ENCODE results near the gene EFEMP2. TPM values are rescaled to one million over a fixed set of nuclear protein-coding genes. Genes with fewer than 3 reads are reported as not detected.

Gene EFEMP2
- total RNA-seq, 1 experiment from 2014 or later = 26.2 TPM

DNA sequence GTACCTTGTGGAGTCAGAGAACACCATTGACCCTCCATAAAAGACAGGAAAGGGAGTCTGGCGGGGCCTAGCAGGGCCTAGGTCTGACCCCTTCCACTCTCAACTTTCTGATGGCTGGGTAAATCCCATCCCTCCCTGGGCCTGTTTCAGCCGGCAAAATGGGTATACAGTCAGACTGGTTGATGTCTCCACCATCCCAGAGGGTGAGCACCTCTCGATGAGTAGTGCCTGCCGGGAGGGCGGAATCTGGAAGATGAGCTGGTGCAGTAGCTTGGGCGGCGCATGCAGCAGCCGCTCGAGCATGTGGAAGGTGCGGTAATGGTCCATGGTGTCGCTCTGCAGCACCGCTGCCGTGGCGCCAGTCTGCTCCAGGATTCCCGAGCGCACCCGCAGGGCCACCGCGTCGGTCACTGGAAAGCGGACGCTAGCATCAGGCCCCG lies 15.1 kb upstream of the EFEMP2 start:
- H2BK120ac ChIP-seq (ENCODE audit: low read depth, low read length, poor library complexity, severe bottlenecking) = no peak overlapping the region
- no peaks in the 10 kb centered on the region; the same call in 1 of the 2 replicates for H3K79me2 ChIP-seq (ENCODE audit: insufficient read depth, low read length)
- H4K91ac ChIP-seq (ENCODE audit: insufficient read length, low read depth, low read length) = no peak overlapping the region
- WGBS (ENCODE audit: extremely low coverage, insufficient read length, low lambda C conversion rate) = no CpG with 5 or more reads among the region's 23 CpGs
- TF ChIP-seq, protein P1, sequence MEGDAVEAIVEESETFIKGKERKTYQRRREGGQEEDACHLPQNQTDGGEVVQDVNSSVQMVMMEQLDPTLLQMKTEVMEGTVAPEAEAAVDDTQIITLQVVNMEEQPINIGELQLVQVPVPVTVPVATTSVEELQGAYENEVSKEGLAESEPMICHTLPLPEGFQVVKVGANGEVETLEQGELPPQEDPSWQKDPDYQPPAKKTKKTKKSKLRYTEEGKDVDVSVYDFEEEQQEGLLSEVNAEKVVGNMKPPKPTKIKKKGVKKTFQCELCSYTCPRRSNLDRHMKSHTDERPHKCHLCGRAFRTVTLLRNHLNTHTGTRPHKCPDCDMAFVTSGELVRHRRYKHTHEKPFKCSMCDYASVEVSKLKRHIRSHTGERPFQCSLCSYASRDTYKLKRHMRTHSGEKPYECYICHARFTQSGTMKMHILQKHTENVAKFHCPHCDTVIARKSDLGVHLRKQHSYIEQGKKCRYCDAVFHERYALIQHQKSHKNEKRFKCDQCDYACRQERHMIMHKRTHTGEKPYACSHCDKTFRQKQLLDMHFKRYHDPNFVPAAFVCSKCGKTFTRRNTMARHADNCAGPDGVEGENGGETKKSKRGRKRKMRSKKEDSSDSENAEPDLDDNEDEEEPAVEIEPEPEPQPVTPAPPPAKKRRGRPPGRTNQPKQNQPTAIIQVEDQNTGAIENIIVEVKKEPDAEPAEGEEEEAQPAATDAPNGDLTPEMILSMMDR (conservative IDR thresholded peaks at IDR 0.05) = no peak
- H3K18ac ChIP-seq (ENCODE audit: insufficient read length, low read depth, low read length) = no peak overlapping the region
- Mint-ChIP-seq H3K27ac (peak overlapping the region; percentile 18 to 99 (median 98); a peak in 4 of 7 replicates), H3K9me3 (peaks cover 2 to 4% of the 10 kb centered on the region in 2 experiments; a peak in 2 of 5 replicates), H3K27me3 (ENCODE audit: low read depth) (peaks cover 17% of the 10 kb centered on the region), H3K4me1 (peaks cover 34 to 48% of the 10 kb centered on the region in 2 experiments), H3K36me3 (ENCODE audit: insufficient read depth in 1 of 3, low read depth in 3 of 3) (peaks cover 30 to 55% (median 45%) of the 10 kb centered on the region in 3 experiments), H3K4me3 (peak overlapping the region; percentile 97 to 98)
- no peak overlapping the region for H2BK20ac ChIP-seq (ENCODE audit: low read depth, low read length, poor library complexity, severe bottlenecking)
- H4K8ac ChIP-seq (replicated peaks; ENCODE audit: insufficient read length, low read depth, low read length) = no peak overlapping the region
- peak overlapping the region; percentile 24 for H3K9ac ChIP-seq (ENCODE audit: extremely low read depth, insufficient read length, low read length)
- no peak overlapping the region for H2AFZ ChIP-seq (ENCODE audit: low read length)
- H3K27me3 ChIP-seq (ENCODE audit: insufficient read depth, low read length) = peaks cover 6% of the 10 kb centered on the region; the same call in 1 of the 2 replicates
- H4K5ac ChIP-seq (ENCODE audit: insufficient read length, low read depth, low read length) = no peak overlapping the region
- no peaks in the 10 kb centered on the region for H4K20me1 ChIP-seq (ENCODE audit: control insufficient read depth, insufficient read depth, insufficient read length)
- peaks cover 23% of the 10 kb centered on the region for H3K23me2 ChIP-seq (ENCODE audit: insufficient read length, low read depth, low read length, poor library complexity, severe bottlenecking)
- H3K4ac ChIP-seq (ENCODE audit: low read depth, low read length) = no peak overlapping the region
- H3K14ac ChIP-seq (ENCODE audit: insufficient read depth, low read length) = peak overlapping the region; percentile 14; the same call in 1 of the 2 replicates
- no peak overlapping the region for H3K27ac ChIP-seq (ENCODE audit: insufficient read length, low read depth, low read length)
- peak overlapping the region; percentile 70 for H3K4me2 ChIP-seq (ENCODE audit: insufficient read depth, insufficient read length, low read length)
- H3T11ph ChIP-seq (ENCODE audit: low read length) = no peak overlapping the region
- no peak overlapping the region for H3K23ac ChIP-seq (ENCODE audit: insufficient read length, low read depth, low read length)
- no peaks in the 10 kb centered on the region for H3K9me3 ChIP-seq (ENCODE audit: control insufficient read depth, low read depth, low read length)
- H2BK5ac ChIP-seq (ENCODE audit: insufficient read length, low read length) = no peak overlapping the region
- H3K4me1 ChIP-seq (ENCODE audit: insufficient read depth, low read length) = peaks cover 9% of the 10 kb centered on the region; the same call in 1 of the 2 replicates
- no peak overlapping the region for H2AK5ac ChIP-seq (ENCODE audit: insufficient read length, low read length)
- DNase-seq = no peak
- no peaks in the 10 kb centered on the region for H3K79me1 ChIP-seq (ENCODE audit: insufficient read depth, low read depth, low read length, poor library complexity, severe bottlenecking)
- no peak overlapping the region for H2BK15ac ChIP-seq (ENCODE audit: low read depth, low read length)
- no peak overlapping the region for H3K56ac ChIP-seq (ENCODE audit: insufficient read length, low read depth, low read length)
- no peak overlapping the region for H2BK12ac ChIP-seq (ENCODE audit: insufficient read length, low read depth, low read length)

Data from H9 (cell line).